GM23248 (cell line): ENCODE results near the gene BICDL2.

Experiments used
- EZH2 ChIP-seq: fragments of 200-600 bp; sonication (generic); IDR thresholded peaks from 2 replicates; pipeline ENCODE4 v1.6.1; 2018; ENCODE audit warnings: antibody characterized with exemption, mild to moderate bottlenecking; ENCODE audit not compliant: insufficient read depth, poor library complexity, severe bottlenecking
- EZH2phosphoT487 ChIP-seq: fragments of 200-600 bp; sonication (generic); IDR thresholded peaks from 2 replicates; pipeline ENCODE4 v1.6.1; 2018; ENCODE audit warnings: antibody characterized with exemption, moderate library complexity, mild to moderate bottlenecking, low read depth; ENCODE audit not compliant: insufficient read depth

- no peak for TF ChIP-seq EZH2
- TF ChIP-seq EZH2phosphoT487 = no peak
Observed at GRCh38 chr16:3038256-3038655, 1.5 kb upstream of the BICDL2 start.
